Stimulated activated memory B cell treated with anti-CD40 and anti-IgM and Interleukin-4, amounts not matched to agents 10 μg/mL and 1 μg/mL and 100 μg/mL, for 72 hours (primary cell): ENCODE results near the gene ARHGAP11B.
A peak's percentile ranks its signal among the peaks of the same experiment; 100 is the strongest.
"Not testable (repeated sequence)": the region's sequence is repeated elsewhere in the genome, so short reads cannot be mapped to it uniquely, and the experiment has no call there.

ENCODE experiments used
- ATAC-seq: fragments of 150-1000 bp; cut with Tn5 transposase; 2 replicates; pipeline ENCODE4 v1.10.0; 2021
- H3K27ac Mint-ChIP-seq: one replicate; pipeline ENCODE4 v1.8.0; 2022; ENCODE audit warnings: mild to moderate bottlenecking, mixed read lengths
- H3K27me3 Mint-ChIP-seq: one replicate; pipeline ENCODE4 v1.8.0; 2022; ENCODE audit warnings: mixed read lengths
- H3K36me3 Mint-ChIP-seq: one replicate; pipeline ENCODE4 v1.8.0; 2022; ENCODE audit warnings: mixed read lengths
- H3K4me1 Mint-ChIP-seq: one replicate; pipeline ENCODE4 v1.8.0; 2022; ENCODE audit warnings: mixed read lengths
- H3K4me3 Mint-ChIP-seq: one replicate; pipeline ENCODE4 v1.8.0; 2022; ENCODE audit warnings: mild to moderate bottlenecking, moderate library complexity, mixed read lengths
- H3K9me3 Mint-ChIP-seq: one replicate; pipeline ENCODE4 v1.8.0; 2022; ENCODE audit warnings: mixed read lengths

ARHGAP11B gene

GRCh38 chr15:30625436-30626193, at the start of gene ARHGAP11B:
ARHGAP11B (plus strand) TSS chr15:30626128.
- Mint-ChIP-seq H3K4me3 (peak within 1 kb of the TSS; percentile 88), H3K27ac (peak within 1 kb of the TSS; percentile 92), H3K4me1 (peaks cover 14% of the 10 kb centered on the region)
- not testable (repeated sequence) for H3K36me3 Mint-ChIP-seq, H3K27me3 Mint-ChIP-seq, H3K9me3 Mint-ChIP-seq
- ATAC-seq: peak; percentile 98

GRCh38 chr15:30579394-30579970, 46.4 kb upstream of the ARHGAP11B start:
- not testable (repeated sequence) for H3K4me3 Mint-ChIP-seq, H3K4me1 Mint-ChIP-seq, H3K9me3 Mint-ChIP-seq, H3K27me3 Mint-ChIP-seq, H3K27ac Mint-ChIP-seq, H3K36me3 Mint-ChIP-seq
- peak; percentile 47 for ATAC-seq

DNA sequence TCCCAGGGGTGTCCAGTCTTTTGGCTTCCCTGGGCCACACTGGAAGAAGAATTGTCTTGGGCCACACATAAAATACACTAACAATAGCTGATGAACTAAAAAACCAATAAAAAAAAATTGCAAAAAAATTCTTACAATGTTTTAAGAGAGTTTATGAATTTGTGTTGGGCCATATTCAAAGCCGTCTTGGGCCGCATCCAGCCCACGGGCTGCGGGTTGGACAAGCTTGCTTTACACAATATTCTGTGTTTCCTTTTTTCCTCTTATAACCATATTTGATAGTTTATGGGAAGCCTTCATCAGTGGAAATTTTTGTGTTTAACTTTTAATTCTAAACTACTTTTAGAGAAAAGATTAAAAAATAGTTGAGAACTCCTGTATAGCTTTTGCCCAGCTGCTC, 45.2 kb upstream of the ARHGAP11B start:
- H3K4me3 Mint-ChIP-seq, H3K27ac Mint-ChIP-seq, H3K4me1 Mint-ChIP-seq, H3K36me3 Mint-ChIP-seq, ATAC-seq, H3K9me3 Mint-ChIP-seq, H3K27me3 Mint-ChIP-seq: not testable (repeated sequence)

DNA sequence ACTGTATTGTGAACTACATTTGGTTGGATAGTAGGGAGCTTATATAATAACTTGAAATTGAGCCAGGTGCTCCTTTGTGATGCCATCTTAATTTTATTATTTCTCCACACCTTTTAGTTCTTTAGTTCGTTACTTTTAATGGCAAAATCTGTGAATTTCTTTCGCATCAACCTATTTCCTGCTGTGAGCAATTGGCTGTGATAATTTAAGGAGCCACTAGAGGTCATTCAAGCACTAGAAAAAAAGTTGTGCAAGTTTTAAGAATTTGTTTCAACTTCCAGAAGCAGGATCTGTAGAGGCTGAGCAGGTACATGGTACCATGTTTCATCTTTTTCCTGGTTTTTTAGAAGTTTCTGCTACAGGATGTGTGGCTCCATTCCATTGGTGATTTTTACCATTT, 27.0 kb upstream of the ARHGAP11B start:
- H3K27me3 Mint-ChIP-seq, H3K4me1 Mint-ChIP-seq, H3K4me3 Mint-ChIP-seq, H3K27ac Mint-ChIP-seq, H3K36me3 Mint-ChIP-seq, H3K9me3 Mint-ChIP-seq, ATAC-seq: not testable (repeated sequence)

- not testable (repeated sequence) for H3K27me3 Mint-ChIP-seq, H3K4me1 Mint-ChIP-seq, H3K4me3 Mint-ChIP-seq, H3K27ac Mint-ChIP-seq, ATAC-seq, H3K36me3 Mint-ChIP-seq, H3K9me3 Mint-ChIP-seq
Observed at GRCh38 chr15:30603796-30604195, 22.1 kb upstream of the ARHGAP11B start, which contains the start of gene GOLGA8H. GOLGA8H (plus strand) TSS chr15:30604028; CDS start chr15:30604126, 98 bp downstream.

- not testable (repeated sequence) for H3K9me3 Mint-ChIP-seq, H3K36me3 Mint-ChIP-seq, H3K4me3 Mint-ChIP-seq, ATAC-seq, H3K4me1 Mint-ChIP-seq, H3K27me3 Mint-ChIP-seq, H3K27ac Mint-ChIP-seq
Observed at GRCh38 chr15:30612271-30612670, 13.7 kb upstream of the ARHGAP11B start.

GRCh38 chr15:30621342-30621741, 4.6 kb upstream of the ARHGAP11B start:
- H3K4me3 Mint-ChIP-seq, H3K27me3 Mint-ChIP-seq, ATAC-seq, H3K4me1 Mint-ChIP-seq, H3K9me3 Mint-ChIP-seq, H3K27ac Mint-ChIP-seq, H3K36me3 Mint-ChIP-seq: not testable (repeated sequence)

- H3K9me3 Mint-ChIP-seq, H3K36me3 Mint-ChIP-seq, H3K27me3 Mint-ChIP-seq, ATAC-seq: not testable (repeated sequence)
- H3K27ac Mint-ChIP-seq: peak overlapping the region; percentile 92
- H3K4me3 Mint-ChIP-seq: peak overlapping the region; percentile 88
- peaks cover 14% of the 10 kb centered on the region for H3K4me1 Mint-ChIP-seq
Observed at GRCh38 chr15:30626194-30626565, 252 bp downstream of the ARHGAP11B start.

- not testable (repeated sequence) for H3K27me3 Mint-ChIP-seq, ATAC-seq, H3K9me3 Mint-ChIP-seq, H3K36me3 Mint-ChIP-seq
- peaks cover 14% of the 10 kb centered on the region for H3K4me1 Mint-ChIP-seq
- H3K4me3 Mint-ChIP-seq: peak overlapping the region; percentile 88
- peak overlapping the region; percentile 92 for H3K27ac Mint-ChIP-seq
Observed at GRCh38 chr15:30626632-30627031, 704 bp downstream of the ARHGAP11B start.

GRCh38 chr15:30650012-30650929, 24.3 kb downstream of the ARHGAP11B start:
- no peaks in the 10 kb centered on the region for H3K9me3 Mint-ChIP-seq
- H3K4me3 Mint-ChIP-seq: no peak overlapping the region
- H3K27ac Mint-ChIP-seq: peak overlapping the region; percentile 70
- peaks cover 29% of the 10 kb centered on the region for H3K4me1 Mint-ChIP-seq
- peaks cover 12% of the 10 kb centered on the region for H3K36me3 Mint-ChIP-seq
- no peaks in the 10 kb centered on the region for H3K27me3 Mint-ChIP-seq
- ATAC-seq: peak; percentile 91

DNA sequence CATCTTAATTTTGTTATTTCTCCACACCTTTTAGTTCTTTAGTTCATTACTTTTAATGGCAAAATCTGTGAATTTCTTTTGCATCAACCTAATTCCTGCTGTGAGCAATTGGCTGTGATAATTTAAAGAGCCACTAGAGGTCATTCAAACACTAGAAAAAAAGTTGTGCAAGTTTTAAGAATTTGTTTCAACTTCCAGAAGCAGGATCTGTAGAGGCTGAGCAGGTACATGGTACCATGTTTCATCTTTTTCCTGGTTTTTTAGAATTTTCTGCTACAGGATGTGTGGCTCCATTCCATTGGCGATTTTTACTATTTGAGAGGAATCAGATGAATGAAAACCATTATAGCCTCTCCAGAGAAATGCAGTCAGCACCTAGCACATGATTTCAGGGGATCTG, 35.2 kb downstream of the ARHGAP11B start:
- not testable (repeated sequence) for H3K4me3 Mint-ChIP-seq, H3K36me3 Mint-ChIP-seq

GRCh38 chr15:30669621-30670020, 43.7 kb downstream of the ARHGAP11B start:
- H3K4me1 Mint-ChIP-seq, H3K9me3 Mint-ChIP-seq, ATAC-seq, H3K4me3 Mint-ChIP-seq, H3K27me3 Mint-ChIP-seq, H3K36me3 Mint-ChIP-seq, H3K27ac Mint-ChIP-seq: not testable (repeated sequence)

More for the DNA sequence above, 35.2 kb downstream of the ARHGAP11B start:
- H3K4me1 Mint-ChIP-seq, H3K27me3 Mint-ChIP-seq, H3K9me3 Mint-ChIP-seq, H3K27ac Mint-ChIP-seq, ATAC-seq: not testable (repeated sequence)

DNA sequence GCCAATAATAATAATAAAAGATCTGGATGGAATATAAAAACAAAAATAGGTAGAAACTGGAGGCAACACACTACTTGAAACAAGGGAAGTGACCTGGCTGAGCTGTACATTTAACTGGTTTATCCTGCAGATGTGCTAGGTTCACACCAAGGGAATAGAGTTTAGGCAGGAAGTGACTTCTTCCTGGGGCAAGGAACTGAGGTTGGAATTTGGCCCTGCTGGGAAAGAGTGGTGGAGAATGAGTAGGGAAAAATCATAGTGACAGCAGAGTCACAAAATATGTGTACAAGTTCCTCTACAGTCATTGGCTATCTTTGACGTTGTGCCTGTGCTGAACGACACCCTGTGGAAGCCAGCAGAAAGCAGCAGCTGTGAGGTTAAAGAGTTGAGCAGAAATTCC, 44.1 kb downstream of the ARHGAP11B start:
- Mint-ChIP-seq H3K27me3 (no peaks in the 10 kb centered on the region), H3K9me3 (no peaks in the 10 kb centered on the region), H3K4me3 (no peak overlapping the region), H3K36me3 (peaks cover 8% of the 10 kb centered on the region), H3K4me1 (no peaks in the 10 kb centered on the region), H3K27ac (no peak overlapping the region)
- ATAC-seq: no peak

DNA sequence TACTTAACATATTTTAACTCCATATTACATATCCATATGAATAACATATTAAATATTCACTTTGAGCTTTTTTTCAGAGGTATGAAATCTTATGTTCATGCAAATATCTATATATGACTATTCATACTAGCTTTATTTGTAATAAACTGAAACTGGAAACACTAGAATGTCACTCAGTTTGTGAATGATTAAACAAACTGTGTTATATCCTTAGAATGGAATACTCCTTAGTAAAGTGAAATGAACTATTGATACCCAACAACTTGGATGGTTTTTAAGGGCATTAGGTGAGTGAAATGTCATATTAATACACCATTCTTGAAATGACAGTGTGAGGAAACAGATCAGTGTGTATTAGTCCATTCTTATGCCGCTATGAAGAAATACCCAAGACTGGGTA, 45.4 kb downstream of the ARHGAP11B start:
- H3K36me3 Mint-ChIP-seq: peaks cover 8% of the 10 kb centered on the region
- H3K4me1 Mint-ChIP-seq: no peaks in the 10 kb centered on the region
- no peaks in the 10 kb centered on the region for H3K27me3 Mint-ChIP-seq
- H3K27ac Mint-ChIP-seq: no peak overlapping the region
- ATAC-seq: no peak
- H3K4me3 Mint-ChIP-seq: no peak overlapping the region
- no peaks in the 10 kb centered on the region for H3K9me3 Mint-ChIP-seq

DNA sequence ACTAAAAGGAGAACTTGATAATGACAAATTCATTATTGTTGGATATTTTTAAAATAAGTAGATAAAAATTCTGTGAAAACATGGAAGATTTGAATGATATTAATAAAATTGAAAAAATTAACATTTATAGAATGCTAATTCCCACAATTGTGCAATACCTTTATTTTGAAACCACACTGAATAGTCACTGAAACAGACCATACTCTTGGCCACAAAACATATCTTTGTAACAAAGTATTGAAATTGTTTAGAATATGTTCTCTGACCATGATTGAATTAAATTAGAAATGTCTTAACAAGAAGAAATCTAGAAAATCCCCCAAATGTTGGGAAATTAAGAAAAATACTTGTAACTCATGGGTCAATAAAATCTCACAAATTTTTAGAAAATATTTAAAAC, 49.2 kb downstream of the ARHGAP11B start:
- no peaks in the 10 kb centered on the region for H3K27me3 Mint-ChIP-seq
- H3K9me3 Mint-ChIP-seq: peaks cover 3% of the 10 kb centered on the region
- no peaks in the 10 kb centered on the region for H3K36me3 Mint-ChIP-seq
- H3K27ac Mint-ChIP-seq: no peak overlapping the region
- no peak overlapping the region for H3K4me3 Mint-ChIP-seq
- H3K4me1 Mint-ChIP-seq: no peaks in the 10 kb centered on the region
- ATAC-seq: no peak
